MG63 (cell line): ENCODE results near the gene LSG1. TPM values are rescaled to one million over a fixed set of nuclear protein-coding genes. Genes with fewer than 3 reads are reported as not detected.

Experiments
- DNase-seq: peaks from one replicate; pipeline ENCODE4 v3.0.0-alpha.2; 2020
- H3K27me3 ChIP-seq: fragments of 250-450 bp; sonication (Bioruptor Pico); 2 replicates; pipeline ENCODE4 v1.5.1; 2020; ENCODE audit warnings: mild to moderate bottlenecking, moderate library complexity
- H3K36me3 ChIP-seq: fragments of 250-450 bp; sonication (Bioruptor Pico); 2 replicates; pipeline ENCODE4 v1.5.1; 2020; ENCODE audit warnings: mild to moderate bottlenecking, moderate library complexity
- H3K4me3 ChIP-seq: fragments of 250-450 bp; sonication (Bioruptor Pico); 2 replicates; pipeline ENCODE4 v1.5.1; 2020; ENCODE audit warnings: mild to moderate bottlenecking, moderate library complexity
- H3K9me3 ChIP-seq: fragments of 250-450 bp; sonication (Bioruptor Pico); 2 replicates; pipeline ENCODE4 v1.5.1; 2020; ENCODE audit warnings: mild to moderate bottlenecking, moderate library complexity
- total RNA-seq: library from RNA; depleted of rRNA; stranded (reverse); fragments of >200 nt; shearing (Covaris generic); gene quantifications from 2 replicates; pipeline ENCODE4 v1.2.3, GENCODE V29; 2014; ENCODE audit warnings: low replicate concordance; rRNA removed

LSG1 gene
- total RNA-seq = 58.4 and 77.5 TPM in 2 replicates

DNA sequence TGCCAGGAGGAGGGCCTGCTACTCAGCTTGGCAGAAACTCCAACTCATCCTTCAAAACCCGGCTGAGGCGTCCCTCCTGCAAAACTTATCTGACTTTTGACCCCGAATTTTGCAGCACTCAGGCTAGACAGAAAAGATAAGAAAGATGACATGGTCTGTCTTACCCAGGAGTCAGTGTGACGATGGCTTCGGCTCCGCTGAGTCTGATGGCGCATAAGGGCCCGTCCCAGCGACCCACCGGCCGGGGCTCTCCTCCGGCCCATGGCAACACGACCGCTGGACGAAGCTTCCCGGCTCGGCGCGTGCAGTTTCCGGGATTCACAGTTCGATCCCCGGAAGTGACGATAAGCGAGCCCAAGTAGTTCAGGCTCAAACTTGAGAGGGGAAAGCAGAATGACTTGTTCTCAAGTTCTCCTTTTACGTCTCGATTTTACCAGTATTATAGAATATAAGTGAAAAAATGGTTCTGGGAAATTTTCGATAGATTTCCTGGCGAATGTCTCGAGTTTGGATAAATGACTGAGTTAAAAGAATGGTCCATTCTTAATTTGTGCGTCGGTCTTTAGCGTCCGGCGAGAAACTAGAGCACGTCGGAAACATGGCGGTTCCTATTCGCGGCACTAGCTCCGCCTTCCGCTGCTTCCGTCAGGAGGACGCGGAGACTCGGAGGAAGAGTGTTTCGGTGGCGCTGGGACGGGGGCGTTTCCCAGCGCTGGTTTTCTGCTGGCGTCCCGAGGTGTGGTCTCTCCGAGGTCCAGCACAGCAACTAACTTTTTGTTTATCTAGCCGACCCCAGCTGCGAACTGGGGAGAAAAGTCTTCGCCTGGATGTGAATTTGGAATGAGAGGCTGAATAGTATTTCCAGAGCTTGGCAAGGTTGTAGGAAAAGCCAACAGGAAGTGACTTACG, at the start of gene LSG1:
Gene LSG1 (minus strand): TSS at position 292 of the 909 bp plus-strand sequence. CDS start 29 bp downstream, at position 263.
- peak; percentile 93 for DNase-seq
- Histone ChIP-seq H3K4me3 (peak within 1 kb of the TSS; percentile 96), H3K27me3 (no peaks in the 10 kb centered on the region), H3K36me3 (peaks cover 33% of the 10 kb centered on the region), H3K9me3 (no peaks in the 10 kb centered on the region)

DNA sequence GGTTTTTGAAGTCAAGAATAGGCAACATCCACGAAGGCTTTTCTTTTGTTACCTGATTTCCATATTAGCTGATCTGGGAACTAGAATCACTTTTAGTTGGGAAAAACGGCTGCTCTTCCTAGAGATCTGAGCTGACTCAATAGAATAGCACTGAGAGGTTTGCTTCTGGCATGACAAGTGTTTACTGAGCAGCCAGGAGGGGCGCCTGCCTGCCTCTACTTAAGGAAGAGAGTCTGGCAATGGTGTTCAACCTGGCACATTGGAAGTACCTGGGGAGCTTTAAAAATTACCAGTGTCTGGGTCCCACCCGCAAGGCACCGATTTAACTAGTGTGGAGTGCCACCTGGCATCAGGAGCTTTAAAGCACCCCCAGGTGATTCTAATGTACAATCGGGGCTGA, 48.1 kb upstream of the LSG1 start:
- H3K27me3 ChIP-seq = no peaks in the 10 kb centered on the region
- no peak overlapping the region for H3K4me3 ChIP-seq
- DNase-seq = no peak
- no peaks in the 10 kb centered on the region for H3K9me3 ChIP-seq
- H3K36me3 ChIP-seq = no peaks in the 10 kb centered on the region

DNA sequence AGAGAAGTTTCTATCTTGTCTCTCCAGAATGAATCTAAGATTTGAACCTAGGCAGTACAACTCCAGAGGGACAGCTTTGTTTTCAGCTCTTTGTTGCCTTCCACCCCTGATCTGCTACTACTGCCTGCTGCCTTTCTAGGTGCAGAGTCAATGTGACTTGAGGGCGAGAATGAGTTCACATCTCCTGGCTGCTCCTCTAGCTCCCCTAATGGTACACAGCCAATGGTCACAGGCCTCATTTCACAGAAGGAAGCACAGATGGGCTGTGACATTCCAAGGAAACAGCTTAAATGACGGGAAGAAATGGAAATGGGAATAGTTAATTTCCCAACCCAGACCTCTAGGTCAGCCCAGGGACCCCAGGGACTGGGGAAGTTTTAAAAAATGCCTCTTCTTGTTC, 46.1 kb upstream of the LSG1 start:
- H3K9me3 ChIP-seq = no peaks in the 10 kb centered on the region
- H3K4me3 ChIP-seq = no peak overlapping the region
- DNase-seq = no peak
- H3K36me3 ChIP-seq = no peaks in the 10 kb centered on the region
- no peaks in the 10 kb centered on the region for H3K27me3 ChIP-seq

DNA sequence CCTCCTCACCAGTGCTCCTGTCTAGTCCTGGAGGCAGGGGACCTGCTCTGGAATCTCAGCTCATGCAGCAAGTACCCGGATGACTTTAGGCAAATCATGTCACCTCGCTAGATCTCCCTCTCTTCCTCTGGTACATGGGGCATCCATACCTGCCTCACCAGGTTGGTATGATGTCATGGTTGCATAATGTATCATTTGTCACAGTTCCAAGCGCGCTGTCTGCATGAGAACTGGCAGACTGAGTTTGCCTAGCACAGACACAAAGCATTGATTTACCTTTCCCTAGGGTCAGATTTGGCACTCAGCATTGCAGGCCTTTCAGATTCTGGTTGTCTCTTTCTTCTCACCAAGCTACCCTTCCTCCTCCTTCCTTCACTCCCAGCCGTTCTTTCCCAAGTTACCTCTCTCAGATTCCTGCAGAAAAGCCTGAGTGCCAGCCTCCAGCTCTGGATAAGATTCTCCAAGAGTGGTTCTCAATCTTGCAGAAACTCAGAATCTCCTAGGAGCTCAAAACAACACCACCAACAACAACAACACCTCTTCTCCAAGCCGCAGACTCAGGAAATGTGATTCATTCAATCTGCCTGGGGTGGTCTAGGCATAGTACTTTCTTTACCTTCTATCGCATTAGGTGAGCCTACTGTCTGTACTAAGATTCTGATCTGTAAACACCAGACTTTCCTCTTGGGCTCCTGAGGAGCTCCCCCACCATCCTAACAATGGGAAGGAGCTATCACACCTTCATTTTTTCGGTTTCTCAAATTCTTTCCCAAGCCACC, 43.2 kb upstream of the LSG1 start:
- Histone ChIP-seq H3K9me3 (no peaks in the 10 kb centered on the region), H3K27me3 (no peaks in the 10 kb centered on the region), H3K4me3 (no peak overlapping the region), H3K36me3 (no peaks in the 10 kb centered on the region)
- no peak for DNase-seq

DNA sequence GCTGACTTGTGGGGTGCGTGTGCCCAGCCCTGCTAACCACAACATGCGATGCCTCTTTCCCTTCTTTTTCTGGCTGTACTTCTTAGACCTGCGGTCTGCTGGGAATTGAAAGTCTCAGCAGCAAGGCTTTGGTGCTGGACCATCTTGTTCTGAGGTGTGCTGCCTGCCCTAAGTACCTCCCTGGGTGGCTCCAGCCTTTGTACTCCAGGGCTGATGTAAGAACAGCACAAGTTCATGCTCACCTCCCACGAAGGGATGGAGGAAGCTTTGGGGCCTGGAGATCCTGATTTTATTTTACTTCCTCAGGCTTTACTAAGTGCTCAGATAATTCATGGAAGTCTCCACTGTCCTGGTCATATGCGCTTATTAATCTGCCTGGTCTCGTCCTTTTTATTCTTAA, 42.6 kb upstream of the LSG1 start:
- H3K9me3 ChIP-seq = no peaks in the 10 kb centered on the region
- DNase-seq = no peak
- no peaks in the 10 kb centered on the region for H3K27me3 ChIP-seq
- H3K36me3 ChIP-seq = no peaks in the 10 kb centered on the region
- H3K4me3 ChIP-seq = no peak overlapping the region

DNA sequence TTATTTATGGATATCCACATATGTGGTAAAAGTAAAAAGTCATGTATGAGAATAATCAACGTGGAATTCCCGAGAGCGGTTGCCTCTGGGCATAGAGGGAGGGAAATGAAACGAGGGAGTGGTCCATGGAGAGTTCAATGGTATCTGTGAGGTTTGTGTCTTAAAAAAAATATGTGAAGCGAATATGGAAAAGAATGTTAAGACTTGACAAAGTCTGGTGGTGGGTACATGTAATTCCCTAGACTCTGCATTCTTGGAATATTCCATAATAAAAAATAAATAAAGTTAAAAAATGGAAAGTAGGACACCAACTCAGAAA, 42.1 kb upstream of the LSG1 start:
- Histone ChIP-seq H3K9me3 (no peaks in the 10 kb centered on the region), H3K27me3 (no peaks in the 10 kb centered on the region)

DNA sequence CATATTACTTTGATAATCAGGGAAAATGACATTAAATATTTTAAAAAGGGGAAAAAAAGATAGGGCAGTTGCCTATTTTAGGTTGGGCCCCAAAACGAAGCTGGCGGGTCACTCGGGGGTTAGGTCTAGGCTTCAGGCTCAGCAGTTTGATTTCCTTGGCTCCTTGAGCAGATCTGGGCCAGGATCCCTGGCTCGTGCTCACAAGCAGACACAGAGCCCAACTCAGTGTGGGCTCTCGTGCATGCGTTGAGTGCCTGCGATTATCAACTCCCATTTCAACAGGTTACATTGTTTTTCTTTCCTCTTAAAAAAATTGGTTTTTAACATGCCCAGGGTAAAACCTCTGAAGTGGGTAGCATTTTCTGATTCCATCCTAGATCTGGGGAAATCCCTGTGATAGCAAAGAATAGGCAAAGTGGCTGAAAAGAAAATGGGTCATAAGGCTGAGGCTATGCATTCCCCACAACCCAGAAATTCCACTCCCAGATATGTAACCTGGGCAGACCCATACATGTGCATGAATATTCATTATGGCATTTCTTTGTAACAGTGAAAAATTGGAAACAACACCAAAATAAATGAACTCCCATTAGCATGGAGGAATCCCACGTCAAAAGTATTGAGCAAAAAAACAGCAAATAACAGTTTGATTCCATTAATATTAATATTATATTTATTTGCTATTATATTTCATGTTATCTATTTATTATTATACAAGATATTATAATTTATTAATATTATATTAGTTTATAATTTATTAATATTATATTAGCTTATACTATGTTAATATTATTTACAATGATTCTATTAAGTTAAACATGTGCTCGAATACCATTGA, 41.5 kb upstream of the LSG1 start:
- DNase-seq = no peak
- H3K9me3 ChIP-seq = no peaks in the 10 kb centered on the region
- no peak overlapping the region for H3K4me3 ChIP-seq
- no peaks in the 10 kb centered on the region for H3K27me3 ChIP-seq
- no peaks in the 10 kb centered on the region for H3K36me3 ChIP-seq

More for the DNA sequence above, 42.1 kb upstream of the LSG1 start:
- Histone ChIP-seq H3K36me3 (no peaks in the 10 kb centered on the region), H3K4me3 (no peak overlapping the region)
- no peak for DNase-seq

DNA sequence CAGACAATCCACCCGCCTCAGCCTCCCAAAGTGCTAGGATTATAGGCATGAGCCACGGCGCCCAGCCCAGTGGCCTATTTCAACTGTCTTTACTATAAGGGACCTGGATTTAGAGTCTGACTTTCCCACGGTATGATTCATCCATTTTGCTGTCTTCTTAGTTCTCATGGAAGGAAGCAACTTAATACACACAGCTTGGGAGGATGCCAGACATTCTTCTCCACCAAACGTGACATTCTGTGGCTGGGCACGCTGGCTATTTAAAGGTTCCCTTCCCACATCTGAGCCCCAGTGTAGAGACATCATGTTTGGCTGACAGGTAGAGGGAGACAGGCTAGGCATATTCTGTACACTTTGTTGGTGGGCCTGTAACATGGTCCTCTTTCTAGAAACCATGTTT, 39.9 kb upstream of the LSG1 start:
- Histone ChIP-seq H3K36me3 (no peaks in the 10 kb centered on the region), H3K4me3 (no peak overlapping the region), H3K27me3 (no peaks in the 10 kb centered on the region), H3K9me3 (no peaks in the 10 kb centered on the region; the same call in 1 of the 2 replicates)
- DNase-seq = peak; percentile 50

DNA sequence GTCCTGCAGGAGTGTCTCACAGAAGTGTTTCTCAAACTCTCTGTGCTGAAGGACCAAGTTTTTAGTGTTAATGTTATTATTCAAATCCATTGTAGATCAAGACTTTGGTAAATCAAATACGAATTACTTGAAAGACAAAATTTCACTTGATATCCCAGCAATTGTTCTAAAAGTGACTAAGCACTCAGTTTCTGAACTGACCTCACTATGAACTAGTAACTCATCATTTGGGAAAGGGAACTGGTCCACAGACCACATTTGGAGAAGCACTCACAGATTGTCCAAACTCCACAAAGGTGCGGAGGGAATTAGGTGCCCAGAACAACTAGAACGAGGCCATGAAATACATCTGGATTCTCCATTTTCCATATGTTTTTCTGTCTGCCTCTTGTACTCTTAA, 39.3 kb upstream of the LSG1 start:
- H3K36me3 ChIP-seq = no peaks in the 10 kb centered on the region
- no peak for DNase-seq
- no peaks in the 10 kb centered on the region; the same call in 1 of the 2 replicates for H3K9me3 ChIP-seq
- no peak overlapping the region for H3K4me3 ChIP-seq
- no peaks in the 10 kb centered on the region for H3K27me3 ChIP-seq

DNA sequence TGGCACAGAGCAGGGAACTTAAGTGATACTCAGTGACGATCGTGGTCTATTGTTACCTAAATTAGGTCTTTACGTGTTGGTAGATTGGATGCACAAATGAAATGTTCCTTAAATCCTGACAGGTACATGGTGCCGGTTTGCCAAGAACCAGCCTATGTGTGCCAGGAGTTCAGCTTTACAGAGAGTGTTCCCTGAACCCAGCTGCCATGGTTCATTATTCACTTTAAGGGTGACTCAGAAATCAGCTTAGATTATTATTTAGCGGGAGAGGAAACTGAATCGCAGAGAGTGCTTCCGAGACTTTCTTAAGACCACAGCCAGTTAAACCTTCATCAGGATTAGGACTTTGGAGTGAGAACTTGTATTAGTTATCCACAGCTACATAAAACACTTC, 35.2 kb upstream of the LSG1 start:
- H3K27me3 ChIP-seq = no peaks in the 10 kb centered on the region; the same call in 1 of the 2 replicates
- DNase-seq = no peak
- no peaks in the 10 kb centered on the region; the same call in 1 of the 2 replicates for H3K9me3 ChIP-seq
- no peak overlapping the region for H3K4me3 ChIP-seq
- H3K36me3 ChIP-seq = no peaks in the 10 kb centered on the region

DNA sequence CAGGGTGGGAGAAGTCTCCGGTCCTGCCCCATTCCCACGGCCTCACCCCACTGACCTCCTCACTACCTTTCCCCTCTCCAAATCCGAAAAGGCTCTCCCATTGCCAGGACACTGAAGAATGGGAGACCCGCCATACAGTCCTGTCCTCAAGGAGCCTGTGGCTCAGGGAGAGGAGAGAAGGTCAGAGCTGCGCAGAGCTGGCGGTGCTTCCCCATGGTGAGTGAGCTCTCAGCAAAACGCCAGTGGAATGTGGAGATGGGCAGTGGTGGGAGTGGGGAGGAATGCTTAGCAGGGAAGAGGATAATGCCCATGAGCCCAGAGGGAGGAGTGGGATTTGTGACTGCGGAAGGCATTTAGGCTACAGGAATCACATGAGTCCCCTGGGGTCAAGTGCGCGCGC, 33.8 kb upstream of the LSG1 start:
- no peak for DNase-seq
- Histone ChIP-seq H3K27me3 (no peaks in the 10 kb centered on the region; the same call in 1 of the 2 replicates), H3K36me3 (no peaks in the 10 kb centered on the region), H3K4me3 (no peak overlapping the region), H3K9me3 (no peaks in the 10 kb centered on the region; the same call in 1 of the 2 replicates)

DNA sequence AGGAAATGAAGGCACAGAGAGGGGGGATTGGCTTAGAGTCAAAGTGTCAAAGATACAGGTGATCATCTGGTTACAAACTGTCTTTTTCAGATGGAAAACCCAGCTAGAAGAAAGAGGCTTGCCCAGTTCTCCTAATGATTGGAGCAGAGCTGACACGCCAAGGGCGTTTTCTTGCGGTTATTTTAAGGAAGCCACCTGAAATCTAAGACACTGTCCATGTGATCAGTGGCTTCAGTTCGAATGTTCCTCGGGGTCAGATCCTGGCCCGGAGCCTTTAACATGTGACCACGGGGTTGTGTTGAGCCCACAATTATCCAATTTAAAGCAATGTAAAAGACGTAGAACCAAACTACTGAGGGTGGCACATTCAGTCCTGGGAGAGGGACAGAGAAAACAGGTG, 33.2 kb upstream of the LSG1 start:
- no peak for DNase-seq
- H3K9me3 ChIP-seq = no peaks in the 10 kb centered on the region; the same call in 1 of the 2 replicates
- no peaks in the 10 kb centered on the region for H3K36me3 ChIP-seq
- no peaks in the 10 kb centered on the region; the same call in 1 of the 2 replicates for H3K27me3 ChIP-seq
- H3K4me3 ChIP-seq = no peak overlapping the region

DNA sequence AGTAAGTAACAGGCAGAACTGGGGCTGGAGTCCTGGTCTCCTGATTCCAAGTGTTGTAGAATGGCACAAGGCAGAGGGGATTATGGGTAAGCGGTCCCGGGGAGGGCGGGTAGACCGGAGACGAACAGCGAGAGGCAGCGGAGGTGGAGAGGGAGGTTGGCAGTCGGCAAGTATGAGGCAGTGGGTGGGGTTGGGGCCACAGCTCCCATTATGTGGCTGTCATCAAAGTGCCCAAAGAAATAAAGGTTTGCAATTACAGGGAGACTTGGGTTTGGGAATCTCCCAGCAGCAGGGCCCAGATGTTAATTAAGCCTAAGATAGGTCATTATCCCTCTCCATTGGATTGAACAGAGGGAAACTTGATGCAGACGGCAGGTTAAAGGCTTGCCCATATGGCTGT, 30.6 kb upstream of the LSG1 start:
- Histone ChIP-seq H3K36me3 (no peaks in the 10 kb centered on the region), H3K9me3 (peaks cover 6% of the 10 kb centered on the region), H3K27me3 (no peaks in the 10 kb centered on the region; the same call in 1 of the 2 replicates), H3K4me3 (no peak overlapping the region)
- DNase-seq = no peak

DNA sequence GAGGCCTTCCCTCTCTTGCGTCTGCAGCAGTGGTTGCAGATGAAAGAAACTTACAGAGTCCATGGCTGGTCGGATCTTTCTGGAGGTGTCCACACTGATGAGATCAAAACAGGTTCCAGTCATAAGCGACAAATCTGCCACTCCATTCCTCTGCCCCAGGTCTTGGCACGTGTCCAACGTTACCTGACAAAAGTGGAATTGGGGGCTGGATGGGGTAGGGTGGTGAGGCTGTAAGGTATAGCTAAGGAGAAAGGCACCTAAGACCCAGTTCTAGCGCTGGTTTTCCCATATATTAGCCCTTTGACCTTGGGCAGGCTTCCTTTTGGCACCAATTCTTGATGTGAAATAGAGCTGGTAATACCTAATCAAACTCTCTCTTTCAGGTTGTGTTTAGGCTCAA, 24.7 kb upstream of the LSG1 start:
- H3K9me3 ChIP-seq = peaks cover 6% of the 10 kb centered on the region

DNA sequence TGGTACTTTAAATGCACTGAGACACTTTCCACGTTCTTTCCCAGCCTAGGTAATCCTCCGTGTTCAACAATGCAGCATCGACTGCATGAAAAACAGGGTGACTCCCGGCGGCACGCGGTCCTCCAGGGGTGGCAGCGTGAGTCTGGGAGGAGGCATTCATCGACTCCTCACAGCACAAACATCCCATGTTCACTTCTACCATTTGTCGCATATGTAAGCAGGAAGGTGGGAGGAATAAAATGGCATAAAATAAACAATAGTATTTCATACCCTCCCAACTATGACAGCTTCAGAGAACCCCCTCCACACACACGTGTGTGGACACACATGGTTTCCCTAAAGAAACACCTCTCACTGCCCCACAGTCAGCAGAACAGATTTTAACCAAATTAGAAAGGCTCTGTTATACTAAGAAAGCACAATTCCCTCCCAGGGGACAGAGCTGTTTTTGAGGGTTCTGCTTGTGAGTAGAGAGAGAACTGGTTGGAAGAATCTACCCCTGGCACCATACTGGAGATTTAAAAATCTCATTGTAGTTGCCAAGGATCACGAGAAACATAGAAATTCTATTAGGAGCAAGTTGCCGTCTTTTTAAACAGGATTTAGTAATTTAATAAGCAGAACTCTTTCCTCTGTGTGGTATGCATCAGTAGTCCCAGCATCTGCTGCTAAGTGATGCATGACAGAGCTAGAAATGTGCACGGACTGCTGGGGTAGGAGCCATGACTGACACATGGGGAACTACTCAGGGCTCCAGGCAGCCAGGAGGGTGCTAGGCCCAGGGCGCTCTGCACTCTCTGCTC, 19.7 kb upstream of the LSG1 start:
- no peaks in the 10 kb centered on the region for H3K27me3 ChIP-seq
- no peaks in the 10 kb centered on the region for H3K9me3 ChIP-seq

More for the DNA sequence above, 24.7 kb upstream of the LSG1 start:
- H3K36me3 ChIP-seq = no peaks in the 10 kb centered on the region
- no peaks in the 10 kb centered on the region for H3K27me3 ChIP-seq
- H3K4me3 ChIP-seq = no peak overlapping the region
- DNase-seq = no peak

More for the DNA sequence above, 19.7 kb upstream of the LSG1 start:
- no peak for DNase-seq
- Histone ChIP-seq H3K4me3 (no peak overlapping the region), H3K36me3 (peaks cover 34% of the 10 kb centered on the region)
